GM11168 (cell line): ENCODE results near the gene RGS12.

ENCODE experiments used
- in situ Hi-C: fragments of 300-500 bp; cut with MboI; formaldehyde crosslinking; loops from one replicate; pipeline ENCODE4 v1.12.0; 2022; ENCODE audit warnings: low sequenced_read_pairs; ENCODE audit not compliant: unreplicated experiment

The RGS12 gene

GRCh38 chr4:3305610-3306371 is 13.0 kb downstream of the RGS12 start:
- in situ Hi-C loops = no loop called here

DNA sequence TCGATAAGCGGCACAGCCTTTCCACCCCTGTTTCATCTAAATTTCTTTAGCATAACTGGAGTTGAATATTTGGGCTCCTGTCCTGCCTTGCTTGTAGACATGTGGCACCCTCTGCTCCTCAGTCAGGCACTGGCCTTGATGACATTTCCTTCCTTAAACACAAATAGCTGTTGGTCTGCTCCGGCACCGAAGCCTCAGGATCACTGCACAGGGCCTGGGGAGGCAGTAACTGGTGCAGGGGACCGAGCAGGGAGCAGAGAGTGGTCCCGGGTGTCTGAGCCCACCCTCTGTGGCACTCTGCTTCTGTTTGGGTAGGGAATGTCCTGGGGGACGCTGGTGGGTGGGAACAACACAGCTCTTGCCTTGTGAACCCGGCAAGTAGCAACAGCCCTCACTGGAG is 13.6 kb downstream of the RGS12 start:
- in situ Hi-C loops = no loop called here

GRCh38 chr4:3307060-3307459 is 14.2 kb downstream of the RGS12 start:
- in situ Hi-C loops = no loop called here

GRCh38 chr4:3307486-3307885 is 14.7 kb downstream of the RGS12 start:
- in situ Hi-C loops = no loop called here

GRCh38 chr4:3307891-3308575 is 15.2 kb downstream of the RGS12 start:
- in situ Hi-C loops = no loop called here

GRCh38 chr4:3308691-3309090 is 15.9 kb downstream of the RGS12 start:
- in situ Hi-C loops = no loop called here

DNA sequence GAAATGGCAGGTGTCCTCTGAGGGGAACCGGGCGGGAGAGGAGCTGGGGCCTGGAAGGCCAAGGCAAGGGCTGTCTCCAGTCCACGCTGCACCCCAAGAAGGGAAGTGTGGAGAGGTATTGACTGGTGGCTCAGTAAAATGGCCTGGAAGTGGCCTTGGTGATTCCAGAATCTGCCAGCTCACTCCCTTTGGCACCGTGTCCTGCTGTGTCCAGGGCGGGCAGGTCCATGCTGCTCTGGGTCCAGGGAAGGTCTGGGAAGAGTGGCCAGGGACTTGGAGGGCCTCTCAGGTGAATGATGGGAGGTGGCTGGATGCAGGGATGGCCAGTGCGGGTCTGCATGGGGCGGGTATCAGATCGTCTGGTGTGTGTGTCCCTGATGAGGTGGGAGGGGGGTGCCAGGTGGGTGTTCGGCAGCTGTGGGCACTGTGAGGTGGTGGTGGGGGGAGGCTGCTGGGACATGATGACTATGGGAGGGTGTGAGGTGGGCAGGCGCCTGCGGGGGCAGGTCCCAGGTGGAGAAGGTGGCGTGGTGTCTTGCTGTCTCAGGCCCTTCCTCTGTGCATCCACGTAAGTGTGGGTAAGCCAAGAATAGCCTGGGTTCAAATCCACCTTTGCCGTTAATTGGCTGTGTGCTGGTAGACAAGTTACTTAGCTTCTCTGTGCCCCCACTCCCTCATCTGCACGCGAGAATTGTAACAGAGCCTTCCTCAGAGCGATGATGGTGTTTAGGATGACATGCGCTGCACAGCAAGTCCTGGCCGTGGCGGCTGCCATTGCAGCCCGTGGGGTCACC is 17.7 kb downstream of the RGS12 start:
- in situ Hi-C loops = no loop called here

DNA sequence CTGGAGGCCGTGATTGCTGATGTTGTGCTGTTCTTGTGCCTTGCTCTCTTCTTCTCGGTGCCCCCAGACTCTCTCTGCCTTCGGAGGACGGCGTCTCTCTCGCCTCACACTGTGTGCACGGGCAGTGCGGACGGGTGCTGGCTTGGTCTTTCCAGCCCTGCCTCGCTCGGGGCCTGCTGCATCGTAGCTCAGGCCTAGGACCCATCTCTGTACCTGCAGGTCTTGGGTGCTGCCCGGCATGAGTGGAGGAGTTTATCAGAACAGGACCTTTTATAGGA is 18.2 kb downstream of the RGS12 start:
- in situ Hi-C loops = no loop called here

DNA sequence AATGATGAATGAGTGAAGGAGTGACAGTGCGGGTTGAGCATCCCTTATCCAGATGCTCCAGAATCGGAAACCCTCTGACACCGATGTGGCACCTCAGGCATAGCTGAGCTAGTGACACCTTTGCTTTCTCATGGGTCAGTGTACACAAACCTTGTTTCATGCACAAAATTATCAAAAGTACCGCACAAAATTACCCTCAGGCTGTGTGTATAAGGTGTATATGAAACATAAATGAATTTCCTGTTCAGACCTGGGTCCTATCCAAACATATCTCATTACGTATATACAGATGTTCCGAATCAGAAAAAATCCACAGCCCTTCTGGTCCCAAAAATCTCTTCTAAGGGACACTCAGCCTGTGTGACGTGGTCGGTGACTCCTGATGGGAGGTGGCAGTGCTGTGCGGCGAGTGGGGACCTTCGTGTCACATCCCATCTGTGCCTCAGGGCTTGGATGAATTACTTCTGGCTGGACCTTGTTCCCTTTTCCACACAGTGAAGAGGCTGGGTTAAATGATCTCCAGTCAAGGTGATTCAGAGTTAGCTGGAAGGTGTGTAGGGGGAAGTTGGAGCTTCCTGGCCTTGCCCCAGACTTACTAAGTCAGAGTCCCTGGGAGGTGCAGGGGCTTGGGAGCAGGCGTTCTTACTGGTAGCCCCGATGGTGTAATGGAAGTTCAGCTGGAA is 18.8 kb downstream of the RGS12 start:
- in situ Hi-C loops = no loop called here

GRCh38 chr4:3312362-3312761 is 19.5 kb downstream of the RGS12 start:
- in situ Hi-C loops = no loop called here

DNA sequence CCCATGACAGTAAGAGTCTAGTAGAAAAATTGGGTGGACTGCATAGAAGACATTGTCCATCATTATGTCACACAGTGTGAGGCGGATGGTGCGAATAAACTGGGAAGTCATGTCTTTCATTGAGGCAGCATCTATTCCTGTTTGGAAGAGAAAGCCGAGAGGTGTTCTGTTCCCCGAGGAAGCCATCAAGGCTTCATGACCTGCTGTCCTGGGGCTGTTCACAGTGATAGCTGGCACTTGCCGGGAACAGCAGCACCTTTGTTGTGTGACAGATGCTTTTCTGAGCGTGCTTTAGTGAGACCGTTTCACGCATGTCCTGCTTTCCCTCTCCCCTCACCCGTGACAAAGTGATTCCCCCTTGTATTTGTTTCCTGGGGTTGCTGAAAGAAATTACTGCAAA is 20.3 kb downstream of the RGS12 start:
- in situ Hi-C loops = no loop called here

- in situ Hi-C loops = no loop called here
These were observed 20.9 kb downstream of the RGS12 start for GRCh38 chr4:3313556-3314228.

DNA sequence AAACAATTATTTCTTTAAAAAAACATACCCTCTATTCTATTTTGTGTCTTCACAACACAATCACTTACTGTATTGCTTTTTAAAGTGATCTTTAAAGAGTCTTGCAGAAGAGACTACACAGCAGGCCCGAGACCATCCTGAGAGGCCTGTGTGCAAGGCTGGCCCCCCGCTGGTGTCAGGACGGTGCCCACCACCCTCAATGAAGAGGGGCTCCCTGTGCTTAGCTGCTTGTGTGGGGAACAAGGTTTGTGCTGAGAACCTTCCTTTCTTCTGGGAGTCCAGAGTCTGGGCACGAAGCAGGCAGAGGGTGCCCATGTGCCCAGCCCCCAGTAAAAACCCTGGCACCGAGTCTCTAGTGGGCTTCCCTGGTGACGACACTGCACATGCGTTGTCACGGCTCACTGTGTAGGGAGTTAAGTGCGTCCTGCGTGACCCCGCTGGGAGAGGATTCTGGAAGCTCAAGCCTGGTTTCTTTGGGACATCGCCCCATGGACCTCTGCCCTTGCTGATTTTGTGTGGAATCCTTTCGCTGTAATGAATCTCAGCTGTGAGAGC is 22.0 kb downstream of the RGS12 start:
- in situ Hi-C loops = no loop called here

GRCh38 chr4:3315566-3315965 is 22.7 kb downstream of the RGS12 start:
- in situ Hi-C loops = no loop called here

GRCh38 chr4:3316146-3316545 is 23.3 kb downstream of the RGS12 start:
- in situ Hi-C loops = no loop called here

DNA sequence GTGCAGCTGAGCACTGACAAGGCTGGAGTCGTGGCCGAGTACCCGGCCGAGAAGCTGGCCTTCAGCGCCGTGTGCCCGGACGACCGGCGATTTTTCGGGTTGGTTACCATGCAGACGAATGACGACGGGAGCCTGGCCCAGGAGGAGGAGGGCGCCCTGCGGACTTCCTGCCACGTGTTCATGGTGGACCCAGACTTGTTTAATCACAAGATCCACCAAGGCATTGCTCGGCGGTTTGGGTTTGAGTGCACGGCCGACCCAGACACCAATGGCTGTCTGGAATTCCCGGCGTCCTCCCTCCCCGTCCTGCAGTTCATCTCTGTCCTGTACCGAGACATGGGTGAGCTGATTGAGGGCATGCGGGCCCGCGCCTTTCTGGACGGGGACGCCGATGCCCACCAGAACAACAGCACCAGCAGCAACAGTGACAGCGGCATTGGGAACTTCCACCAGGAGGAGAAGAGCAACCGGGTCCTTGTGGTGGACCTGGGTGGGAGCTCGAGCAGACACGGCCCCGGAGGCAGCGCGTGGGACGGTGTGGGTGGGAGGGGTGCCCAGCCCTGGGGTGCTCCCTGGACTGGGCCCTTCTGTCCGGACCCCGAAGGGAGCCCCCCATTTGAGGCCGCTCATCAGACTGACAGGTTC is 24.3 kb downstream of the RGS12 start:
- in situ Hi-C loops = no loop called here

GRCh38 chr4:3317656-3318211 is 24.9 kb downstream of the RGS12 start:
- in situ Hi-C loops = no loop called here

- in situ Hi-C loops = no loop called here
These were observed 25.8 kb downstream of the RGS12 start for GRCh38 chr4:3318561-3319021.

GRCh38 chr4:3320361-3321023 is 27.7 kb downstream of the RGS12 start:
- in situ Hi-C loops = no loop called here
